SK-N-SH (cell line): ENCODE results near the gene VDAC1. TPM values are rescaled to one million over a fixed set of nuclear protein-coding genes. Genes with fewer than 3 reads are reported as not detected.

Experiments
- CTCF ChIA-PET: fragments of 300-600, 350-600 bp; formaldehyde crosslinking; extraction: SDS; loops from one replicate; lab custom pipeline; 2021; lab: Yijun Ruan, JAX
- POLR2A ChIA-PET: fragments of 350-600 bp; sonication (Branson Sonifier 250); formaldehyde crosslinking; extraction: SDS; loops from one replicate; lab custom pipeline; 2020; ENCODE audit warnings: antibody characterized with exemption, inconsistent platforms; lab: Yijun Ruan, JAX
- DNase-seq: peaks from one replicate; pipeline ENCODE4 v3.0.0; 2012
- H2AFZ ChIP-seq: fragments of 200-600 bp; sonication (generic); 2 replicates; pipeline ENCODE4 v1.8.1; 2016; ENCODE audit warnings: antibody characterized with exemption, mild to moderate bottlenecking, low read depth
- H3F3A ChIP-seq: fragments of 200-600 bp; sonication (generic); replicated peaks from 2 replicates; pipeline ENCODE3; 2016; ENCODE audit warnings: antibody characterized with exemption, mild to moderate bottlenecking; ENCODE audit not compliant: insufficient read depth
- H3K27ac ChIP-seq, 2 experiments: fragments of 200-500 bp in 1 of 2; fragments of 200-600 bp in 1 of 2; sonication (Bioruptor generic) in 1 of 2; sonication (generic), shearing (Covaris generic) in 1 of 2; 2 replicates each; pipeline versions ENCODE4 v1.5.1 to v1.6.1; 2014 to 2016; ENCODE audit warnings: low read depth in 2 of 2, inconsistent platforms in 1 of 2, low read length in 1 of 2, mild to moderate bottlenecking in 1 of 2, mixed read lengths in 1 of 2
- H3K27me3 ChIP-seq: fragments of 200-600 bp; sonication (generic), shearing (Covaris generic); 2 replicates; pipeline ENCODE4 v1.6.1; 2016; ENCODE audit warnings: mixed run types; ENCODE audit not compliant: insufficient read depth
- H3K36me3 ChIP-seq, 2 experiments: fragments of 200-500 bp in 1 of 2; fragments of 200-600 bp in 1 of 2; sonication (Bioruptor generic) in 1 of 2; sonication (generic) in 1 of 2; replicated peaks in 1 of 2; 2 replicates each; pipeline versions ENCODE3 to v1.5.1; 2014 to 2016; ENCODE audit warnings: low read length in 1 of 2, mild to moderate bottlenecking in 1 of 2; ENCODE audit not compliant: insufficient read depth in 2 of 2, control insufficient read depth in 1 of 2
- H3K4me1 ChIP-seq, 2 experiments: fragments of 200-500 bp in 1 of 2; fragments of 200-600 bp in 1 of 2; sonication (Bioruptor generic) in 1 of 2; sonication (generic), shearing (Covaris generic) in 1 of 2; 2 replicates each; pipeline versions ENCODE4 v1.5.1 to v1.6.1; 2014 to 2016; ENCODE audit warnings: low read depth in 1 of 2, low read length in 1 of 2, mixed run types in 1 of 2; ENCODE audit not compliant: insufficient read depth in 2 of 2, control insufficient read depth in 1 of 2
- H3K4me2 ChIP-seq: fragments of 200-600 bp; sonication (generic), shearing (Covaris generic); 2 replicates; pipeline ENCODE4 v1.6.1; 2017; ENCODE audit warnings: mixed run types
- H3K4me3 ChIP-seq, 2 experiments: fragments of 200-500 bp in 1 of 2; fragments of 200-600 bp in 1 of 2; sonication (Bioruptor generic) in 1 of 2; sonication (generic), shearing (Covaris generic) in 1 of 2; 2 replicates each; pipeline versions ENCODE4 v1.5.1 to v1.8.1; 2014 to 2016; ENCODE audit warnings: low read depth in 2 of 2, inconsistent platforms in 1 of 2, low read length in 1 of 2, mild to moderate bottlenecking in 1 of 2, mixed read lengths in 1 of 2, moderate library complexity in 1 of 2
- H3K79me2 ChIP-seq: fragments of 200-600 bp; sonication (generic); 2 replicates; pipeline ENCODE4 v1.8.1; 2017; ENCODE audit warnings: mild to moderate bottlenecking; ENCODE audit not compliant: insufficient read depth
- H3K9ac ChIP-seq: fragments of 200-600 bp; sonication (generic); 2 replicates; pipeline ENCODE4 v1.6.1; 2017; ENCODE audit warnings: mixed run types
- H3K9me2 ChIP-seq: fragments of 200-600 bp; sonication (generic); 2 replicates; pipeline ENCODE4 v1.6.1; 2017; ENCODE audit warnings: mixed run types
- H3K9me3 ChIP-seq: fragments of 200-600 bp; sonication (generic); 2 replicates; pipeline ENCODE4 v1.6.1; 2017; ENCODE audit warnings: mixed run types, mild to moderate bottlenecking, moderate library complexity
- H4K20me1 ChIP-seq: fragments of 200-600 bp; sonication (generic); 2 replicates; pipeline ENCODE4 v1.6.1; 2017; ENCODE audit warnings: mild to moderate bottlenecking, mixed run types; ENCODE audit not compliant: insufficient read depth
- CHD2 ChIP-seq: fragments of 150-350 bp; IDR thresholded peaks from 2 replicates; pipeline ENCODE4 v1.6.1; 2018; ENCODE audit warnings: low read length; ENCODE audit not compliant: partially characterized antibody
- ELF1 ChIP-seq: IDR thresholded peaks from 2 replicates; pipeline ENCODE4 v1.4.0; 2012
- FOXJ3 ChIP-seq: sonication (generic); formaldehyde crosslinking; IDR thresholded peaks from 2 replicates; pipeline ENCODE4 v1.5.1; 2020; ENCODE audit warnings: mild to moderate bottlenecking, missing genetic modification reagents
- JUND ChIP-seq: IDR thresholded peaks from 2 replicates; pipeline ENCODE4 v1.4.0; 2012
- MAX ChIP-seq: IDR thresholded peaks from 2 replicates; pipeline ENCODE4 v1.4.0; 2012; ENCODE audit warnings: low read depth
- NRF1 ChIP-seq: IDR thresholded peaks from 2 replicates; pipeline ENCODE4 v1.6.1; 2012; ENCODE audit warnings: low read depth, mild to moderate bottlenecking, low read length
- PBX3 ChIP-seq: IDR thresholded peaks from 2 replicates; pipeline ENCODE4; 2012
- POLR2AphosphoS5 ChIP-seq: IDR thresholded peaks from 2 replicates; pipeline ENCODE4 v1.6.1; 2012; ENCODE audit warnings: low read depth, low read length
- RAD21 ChIP-seq: IDR thresholded peaks from 2 replicates; pipeline ENCODE4 v1.6.1; 2012; ENCODE audit warnings: mild to moderate bottlenecking, low read length
- SIN3A ChIP-seq: IDR thresholded peaks from 2 replicates; pipeline ENCODE4 v1.6.1; 2012; ENCODE audit warnings: low read depth, mild to moderate bottlenecking, low read length, moderate library complexity, borderline replicate concordance
- TAF1 ChIP-seq: IDR thresholded peaks from 2 replicates; pipeline ENCODE4 v1.6.1; 2012; ENCODE audit warnings: low read depth, mild to moderate bottlenecking, low read length, moderate library complexity, borderline replicate concordance
- USF1 ChIP-seq: IDR thresholded peaks from 2 replicates; pipeline ENCODE4 v1.4.0; 2012; ENCODE audit warnings: low read depth, borderline replicate concordance
- ZBTB33 ChIP-seq: IDR thresholded peaks from 2 replicates; pipeline ENCODE4 v1.4.0; 2012; ENCODE audit warnings: low read depth, borderline replicate concordance
- WGBS: methylation state at CpG from one replicate; pipeline ENCODE4 v1.1.6; 2017; ENCODE audit warnings: low lambda C conversion rate; 5-methylcytosine and 5-hydroxymethylcytosine counted together
- polyA plus RNA-seq, 3 experiments: library from polyadenylated mRNA; depleted of rRNA; stranded (reverse); fragments of >200 nt; gene quantifications; 2 replicates each; pipeline ENCODE4 v1.2.3, GENCODE V29; 2012
- TF ChIP-seq, protein P1 (sequence below): fragments of 150-350 bp; IDR thresholded peaks from 2 replicates; pipeline ENCODE4 v1.6.1; 2016; ENCODE audit warnings: mild to moderate bottlenecking, low read depth, low read length

The VDAC1 gene
- polyA plus RNA-seq, 1 of the 3 experiments (the other 2 are of a cell fraction) = 166 TPM

DNA sequence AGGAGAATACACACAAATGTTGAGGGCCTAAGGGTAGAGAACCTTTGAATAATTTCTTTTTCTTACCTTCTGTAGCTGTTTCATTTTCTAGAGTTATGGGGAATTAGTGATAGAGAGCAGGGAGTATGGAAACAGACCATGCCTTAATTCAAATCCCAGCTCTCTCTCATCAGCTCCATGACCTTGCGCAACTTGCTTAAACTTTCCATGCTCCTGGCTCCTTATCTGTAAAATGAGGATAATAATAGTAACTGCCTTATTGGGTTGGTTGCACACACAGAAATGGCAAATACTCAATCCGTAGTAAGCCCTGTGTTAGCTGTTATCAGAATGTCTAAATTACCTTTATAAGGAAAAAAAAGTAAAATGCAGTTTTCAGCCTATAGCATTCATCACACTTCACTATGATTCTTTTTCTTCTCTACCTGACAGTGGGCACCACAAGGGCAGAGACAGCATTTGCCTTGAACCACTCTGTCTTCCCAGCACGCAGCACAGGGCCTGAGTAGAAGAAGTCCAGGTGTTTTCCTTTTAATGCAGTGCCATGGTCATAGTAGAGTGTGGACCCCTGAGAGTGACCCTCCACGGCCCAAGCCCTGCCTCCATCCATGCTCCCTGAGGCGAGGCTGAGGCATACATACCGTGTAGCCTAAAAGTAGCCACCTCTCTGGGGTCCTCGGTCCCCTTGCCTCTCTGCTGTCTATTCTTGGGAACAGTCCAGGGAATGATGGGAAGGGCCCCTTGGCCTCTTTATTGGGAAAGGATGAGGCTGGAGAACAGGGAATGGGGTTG lies 53.8 kb downstream of the VDAC1 start:
- Histone ChIP-seq H3K36me3 (peaks cover 9 to 13% of the 10 kb centered on the region in 2 experiments), H3K9ac (no peak overlapping the region), H3K27me3 (no peaks in the 10 kb centered on the region), H3K27ac (no peak overlapping the region), H4K20me1 (no peaks in the 10 kb centered on the region), H3K4me2 (no peak overlapping the region), H3K9me2 (no peaks in the 10 kb centered on the region), H3K4me1 (peaks cover 0 to 3% of the 10 kb centered on the region in 2 experiments; a peak in 1 of 4 replicates), H2AFZ (no peak overlapping the region), H3F3A (peaks cover 25% of the 10 kb centered on the region), H3K9me3 (no peaks in the 10 kb centered on the region), H3K4me3 (no peak overlapping the region), H3K79me2 (no peaks in the 10 kb centered on the region)
- 80% methylated on average over 7 of the region's 7 CpGs for WGBS
- CTCF ChIA-PET = interaction anchor here (0.7 to 2.6 kb wide), 4 partner anchors 29 to 951 kb away, joined by 3 to 10 read pairs (median 4); no protein-coding TSS in a partner anchor
- no peak for TF ChIP-seq FOXJ3 (CRISPR knock-in tag)
- no peak for TF ChIP-seq RAD21
- no peak for TF ChIP-seq PBX3
- TF ChIP-seq JUND = no peak
- TF ChIP-seq POLR2AphosphoS5 = no peak
- TF ChIP-seq CHD2 = no peak
- no peak for TF ChIP-seq NRF1
- TF ChIP-seq, protein P1, sequence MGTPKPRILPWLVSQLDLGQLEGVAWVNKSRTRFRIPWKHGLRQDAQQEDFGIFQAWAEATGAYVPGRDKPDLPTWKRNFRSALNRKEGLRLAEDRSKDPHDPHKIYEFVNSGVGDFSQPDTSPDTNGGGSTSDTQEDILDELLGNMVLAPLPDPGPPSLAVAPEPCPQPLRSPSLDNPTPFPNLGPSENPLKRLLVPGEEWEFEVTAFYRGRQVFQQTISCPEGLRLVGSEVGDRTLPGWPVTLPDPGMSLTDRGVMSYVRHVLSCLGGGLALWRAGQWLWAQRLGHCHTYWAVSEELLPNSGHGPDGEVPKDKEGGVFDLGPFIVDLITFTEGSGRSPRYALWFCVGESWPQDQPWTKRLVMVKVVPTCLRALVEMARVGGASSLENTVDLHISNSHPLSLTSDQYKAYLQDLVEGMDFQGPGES = no peak
- no peak for TF ChIP-seq SIN3A
- TF ChIP-seq USF1 = no peak
- DNase-seq = no peak
- POLR2A ChIA-PET = no interaction called here

DNA sequence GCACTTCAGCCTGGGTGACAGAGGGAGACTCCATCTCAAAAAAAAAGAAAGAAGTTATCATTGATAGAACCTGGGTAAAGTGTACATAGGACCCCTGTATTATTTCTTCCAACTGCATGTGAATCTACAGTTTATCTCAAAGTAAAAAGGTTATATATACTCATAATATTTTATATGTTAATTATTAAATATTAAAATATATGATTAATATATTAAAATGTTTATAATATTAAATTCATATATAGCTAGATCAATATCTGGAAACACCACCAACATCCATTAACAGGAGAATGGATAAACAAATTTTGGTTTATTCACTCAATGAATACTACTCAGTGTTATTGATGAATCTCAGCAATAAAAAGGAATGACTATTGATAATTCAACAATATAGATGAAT lies 56.1 kb downstream of the VDAC1 start:
- H4K20me1 ChIP-seq = no peaks in the 10 kb centered on the region
- no peaks in the 10 kb centered on the region for H3K9me3 ChIP-seq
- no peaks in the 10 kb centered on the region for H3K27me3 ChIP-seq
- H3K9ac ChIP-seq = no peak overlapping the region
- no peaks in the 10 kb centered on the region for H3K36me3 ChIP-seq
- DNase-seq = no peak
- ChIA-PET POLR2A (no interaction called here), CTCF (interaction anchor here (1.3 to 2.6 kb wide), 3 partner anchors 48 to 525 kb away, joined by 3 to 10 read pairs (median 5); no protein-coding TSS in a partner anchor)
- H3K27ac ChIP-seq = no peak overlapping the region
- H3K4me2 ChIP-seq = no peak overlapping the region
- no peak overlapping the region for H2AFZ ChIP-seq
- H3K4me1 ChIP-seq = peaks cover 0 to 3% of the 10 kb centered on the region in 2 experiments; a peak in 1 of 4 replicates
- H3K9me2 ChIP-seq = no peaks in the 10 kb centered on the region
- no peak overlapping the region for H3K4me3 ChIP-seq
- H3F3A ChIP-seq = peaks cover 15% of the 10 kb centered on the region
- no peaks in the 10 kb centered on the region for H3K79me2 ChIP-seq
- no peak for TF ChIP-seq TAF1
- TF ChIP-seq RAD21 = no peak
- no peak for TF ChIP-seq NRF1
- no peak for TF ChIP-seq ZBTB33
- no peak for TF ChIP-seq USF1
- no peak for TF ChIP-seq MAX
- TF ChIP-seq ELF1 = no peak
- TF ChIP-seq CHD2 = no peak
